ENCODE data around the gene STON2. TPM values are rescaled to one million over a fixed set of nuclear protein-coding genes. Genes with fewer than 3 reads are reported as not detected.

Gene STON2
- total and polyA plus RNA-seq, 2 of the 13 experiments (the other 11 are each of a cell fraction or from before 2014, with no cell fraction given), result 2.1 to 11.0 TPM

DNA sequence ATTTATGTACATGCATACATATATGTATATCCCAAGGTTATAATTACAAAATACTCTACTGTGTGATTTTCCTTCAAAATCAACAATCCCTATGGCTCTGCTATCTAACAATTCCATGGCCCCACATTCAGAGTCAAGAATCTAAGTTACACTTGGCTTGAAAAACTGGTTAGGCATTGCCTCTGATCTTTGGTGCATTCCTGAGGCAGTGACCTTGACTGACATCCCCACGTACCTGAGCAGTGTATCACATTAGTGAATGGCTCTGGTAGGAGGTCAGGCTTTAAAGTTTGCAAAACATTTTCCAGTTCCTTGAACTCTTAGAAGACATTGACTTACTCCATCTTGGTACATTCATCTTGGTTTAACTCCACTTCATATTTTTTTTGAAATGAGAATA is 8.5 kb upstream of the STON2 start (continued):
- TF ChIP-seq MYC (CRISPR knock-in tag; IDR thresholded peaks at IDR 0.05; ENCODE audit: borderline replicate concordance), result no peak
- no peak for TF ChIP-seq GABPA (IDR thresholded peaks at IDR 0.05; ENCODE audit: low read depth, low read length)
- no peak for TF ChIP-seq GABPA (CRISPR knock-in tag; IDR thresholded peaks at IDR 0.05; ENCODE audit: low read depth)
- TF ChIP-seq HNRNPLL (IDR thresholded peaks at IDR 0.05; ENCODE audit: low read depth, low read length, poor library complexity, severe bottlenecking), result no peak
- TF ChIP-seq HDAC2 (CRISPR knock-in tag; IDR thresholded peaks at IDR 0.05), result no peak
- TF ChIP-seq WIZ (CRISPR knock-in tag; IDR thresholded peaks at IDR 0.05), result no peak
- TF ChIP-seq, protein P1, sequence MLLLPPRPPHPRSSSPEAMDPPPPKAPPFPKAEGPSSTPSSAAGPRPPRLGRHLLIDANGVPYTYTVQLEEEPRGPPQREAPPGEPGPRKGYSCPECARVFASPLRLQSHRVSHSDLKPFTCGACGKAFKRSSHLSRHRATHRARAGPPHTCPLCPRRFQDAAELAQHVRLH (CRISPR knock-in tag; IDR thresholded peaks at IDR 0.05; ENCODE audit: borderline replicate concordance, low read depth), result no peak
- TF ChIP-seq AGO2 (optimal IDR thresholded peaks at IDR 0.05; ENCODE audit: low read depth, low read length), result no peak
- TF ChIP-seq ZNF225 (CRISPR knock-in tag; IDR thresholded peaks at IDR 0.05), result no peak
- TF ChIP-seq ZNF234 (CRISPR knock-in tag; conservative IDR thresholded peaks at IDR 0.05), result no peak
- 0 out of 2 replicates have a peak, but pooled peaks have one; percentile 47 for TF ChIP-seq MIXL1 (CRISPR knock-in tag; IDR thresholded peaks at IDR 0.05)
- TF ChIP-seq NCOR1 (IDR thresholded peaks at IDR 0.05; ENCODE audit: borderline replicate concordance, low read length), result no peak
- TF ChIP-seq SNAPC2 (CRISPR knock-in tag; IDR thresholded peaks at IDR 0.05), result no peak
- no peak for TF ChIP-seq SIX4 (CRISPR knock-in tag; IDR thresholded peaks at IDR 0.05)
- TF ChIP-seq CEBPB (IDR thresholded peaks at IDR 0.05; ENCODE audit: borderline replicate concordance, low read depth, low read length), result no peak
- TF ChIP-seq, protein P2, sequence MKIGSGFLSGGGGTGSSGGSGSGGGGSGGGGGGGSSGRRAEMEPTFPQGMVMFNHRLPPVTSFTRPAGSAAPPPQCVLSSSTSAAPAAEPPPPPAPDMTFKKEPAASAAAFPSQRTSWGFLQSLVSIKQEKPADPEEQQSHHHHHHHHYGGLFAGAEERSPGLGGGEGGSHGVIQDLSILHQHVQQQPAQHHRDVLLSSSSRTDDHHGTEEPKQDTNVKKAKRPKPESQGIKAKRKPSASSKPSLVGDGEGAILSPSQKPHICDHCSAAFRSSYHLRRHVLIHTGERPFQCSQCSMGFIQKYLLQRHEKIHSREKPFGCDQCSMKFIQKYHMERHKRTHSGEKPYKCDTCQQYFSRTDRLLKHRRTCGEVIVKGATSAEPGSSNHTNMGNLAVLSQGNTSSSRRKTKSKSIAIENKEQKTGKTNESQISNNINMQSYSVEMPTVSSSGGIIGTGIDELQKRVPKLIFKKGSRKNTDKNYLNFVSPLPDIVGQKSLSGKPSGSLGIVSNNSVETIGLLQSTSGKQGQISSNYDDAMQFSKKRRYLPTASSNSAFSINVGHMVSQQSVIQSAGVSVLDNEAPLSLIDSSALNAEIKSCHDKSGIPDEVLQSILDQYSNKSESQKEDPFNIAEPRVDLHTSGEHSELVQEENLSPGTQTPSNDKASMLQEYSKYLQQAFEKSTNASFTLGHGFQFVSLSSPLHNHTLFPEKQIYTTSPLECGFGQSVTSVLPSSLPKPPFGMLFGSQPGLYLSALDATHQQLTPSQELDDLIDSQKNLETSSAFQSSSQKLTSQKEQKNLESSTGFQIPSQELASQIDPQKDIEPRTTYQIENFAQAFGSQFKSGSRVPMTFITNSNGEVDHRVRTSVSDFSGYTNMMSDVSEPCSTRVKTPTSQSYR (CRISPR knock-in tag; IDR thresholded peaks at IDR 0.05; ENCODE audit: borderline replicate concordance), result no peak
- no peak for TF ChIP-seq CHD2 (IDR thresholded peaks at IDR 0.05; ENCODE audit: low read depth, low read length)
- TF ChIP-seq, protein P3, sequence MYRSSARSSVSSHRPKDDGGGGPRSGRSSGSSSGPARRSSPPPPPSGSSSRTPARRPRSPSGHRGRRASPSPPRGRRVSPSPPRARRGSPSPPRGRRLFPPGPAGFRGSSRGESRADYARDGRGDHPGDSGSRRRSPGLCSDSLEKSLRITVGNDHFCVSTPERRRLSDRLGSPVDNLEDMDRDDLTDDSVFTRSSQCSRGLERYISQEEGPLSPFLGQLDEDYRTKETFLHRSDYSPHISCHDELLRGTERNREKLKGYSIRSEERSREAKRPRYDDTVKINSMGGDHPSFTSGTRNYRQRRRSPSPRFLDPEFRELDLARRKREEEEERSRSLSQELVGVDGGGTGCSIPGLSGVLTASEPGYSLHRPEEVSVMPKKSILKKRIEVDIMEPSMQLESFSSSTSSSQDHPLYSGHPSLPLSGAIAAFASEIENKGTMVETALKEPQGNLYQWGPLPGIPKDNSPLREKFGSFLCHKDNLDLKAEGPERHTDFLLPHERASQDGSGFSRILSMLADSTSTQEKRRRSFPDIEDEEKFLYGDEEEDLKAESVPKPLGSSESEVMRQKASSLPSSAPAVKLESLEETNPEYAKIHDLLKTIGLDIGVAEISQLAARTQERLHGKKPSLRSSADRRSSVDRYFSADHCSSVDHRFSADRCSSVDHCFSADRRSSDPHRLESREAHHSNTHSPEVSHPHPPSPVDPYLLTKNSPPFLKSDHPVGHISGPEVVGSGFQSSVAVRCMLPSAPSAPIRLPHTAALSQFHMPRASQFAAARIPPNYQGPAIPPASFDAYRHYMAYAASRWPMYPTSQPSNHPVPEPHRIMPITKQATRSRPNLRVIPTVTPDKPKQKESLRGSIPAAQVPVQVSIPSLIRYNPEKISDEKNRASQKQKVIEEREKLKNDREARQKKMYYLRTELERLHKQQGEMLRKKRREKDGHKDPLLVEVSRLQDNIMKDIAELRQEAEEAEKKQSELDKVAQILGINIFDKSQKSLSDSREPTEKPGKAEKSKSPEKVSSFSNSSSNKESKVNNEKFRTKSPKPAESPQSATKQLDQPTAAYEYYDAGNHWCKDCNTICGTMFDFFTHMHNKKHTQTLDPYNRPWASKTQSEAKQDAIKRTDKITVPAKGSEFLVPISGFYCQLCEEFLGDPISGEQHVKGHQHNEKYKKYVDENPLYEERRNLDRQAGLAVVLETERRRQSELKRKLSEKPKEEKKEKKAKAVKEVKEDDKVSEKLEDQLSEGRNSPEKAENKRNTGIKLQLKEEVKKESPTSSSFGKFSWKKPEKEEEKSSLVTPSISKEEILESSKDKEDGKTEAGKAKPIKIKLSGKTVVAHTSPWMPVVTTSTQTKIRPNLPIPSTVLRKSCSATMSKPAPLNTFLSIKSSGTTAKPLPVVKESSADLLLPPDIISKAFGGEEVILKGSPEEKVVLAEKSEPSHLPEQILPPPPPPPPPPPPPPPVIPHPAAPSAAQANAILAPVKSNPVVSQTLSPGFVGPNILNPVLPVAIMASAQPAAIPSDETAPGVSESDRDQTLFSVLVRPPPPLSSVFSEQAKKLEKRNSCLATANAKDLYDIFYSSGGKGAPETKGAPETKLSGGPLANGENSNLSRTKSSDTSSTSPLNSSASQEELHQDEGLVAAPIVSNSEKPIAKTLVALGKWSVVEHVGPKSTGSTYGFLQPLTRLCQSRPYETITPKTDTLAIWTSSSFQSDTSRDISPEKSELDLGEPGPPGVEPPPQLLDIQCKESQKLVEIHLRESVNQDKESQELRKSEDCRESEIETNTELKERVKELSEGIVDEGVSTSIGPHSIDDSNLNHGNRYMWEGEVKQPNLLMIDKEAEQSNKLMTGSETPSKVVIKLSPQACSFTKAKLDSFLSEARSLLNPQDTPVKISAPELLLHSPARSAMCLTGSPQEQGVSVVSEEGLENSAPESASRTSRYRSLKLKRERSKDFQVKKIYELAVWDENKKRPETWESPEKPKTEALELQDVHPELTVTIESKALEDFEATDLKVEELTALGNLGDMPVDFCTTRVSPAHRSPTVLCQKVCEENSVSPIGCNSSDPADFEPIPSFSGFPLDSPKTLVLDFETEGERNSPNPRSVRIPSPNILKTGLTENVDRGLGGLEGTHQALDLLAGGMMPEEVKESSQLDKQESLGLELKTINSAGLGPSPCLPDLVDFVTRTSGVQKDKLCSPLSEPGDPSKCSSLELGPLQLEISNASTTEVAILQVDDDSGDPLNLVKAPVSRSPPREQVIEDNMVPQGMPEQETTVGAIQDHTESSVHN (CRISPR knock-in tag; IDR thresholded peaks at IDR 0.05), result no peak
- TF ChIP-seq HOXA5 (CRISPR knock-in tag; IDR thresholded peaks at IDR 0.05), result no peak
- no peak for TF ChIP-seq ISX (CRISPR knock-in tag; conservative IDR thresholded peaks at IDR 0.05)
- TF ChIP-seq MIER2 (CRISPR knock-in tag; IDR thresholded peaks at IDR 0.05), result 0 out of 2 replicates have a peak, but pooled peaks have one; percentile 11
- no peak for TF ChIP-seq ZC3H4 (CRISPR knock-in tag; IDR thresholded peaks at IDR 0.05; ENCODE audit: borderline replicate concordance)
